NCI-H446 (cell line): Measurements from ENCODE around the gene STAB2.

Experiments
- DNase-seq, 2 experiments: peaks; one replicate each; lab custom pipeline; 2025; lab: John Stamatoyannopoulos, UW

STAB2 gene

GRCh38 chr12:103743788-103744187, 156.7 kb downstream of the STAB2 start:
- no peak for DNase-seq

- DNase-seq, result peak in 1 of 2 experiments; percentile 23
Measured at GRCh38 chr12:103745962-103746361, 158.9 kb downstream of the STAB2 start.

- DNase-seq, result no peak
Measured at GRCh38 chr12:103748002-103748401, 160.9 kb downstream of the STAB2 start.

- DNase-seq, result no peak
Measured at GRCh38 chr12:103748875-103749274, 161.8 kb downstream of the STAB2 start.

DNA sequence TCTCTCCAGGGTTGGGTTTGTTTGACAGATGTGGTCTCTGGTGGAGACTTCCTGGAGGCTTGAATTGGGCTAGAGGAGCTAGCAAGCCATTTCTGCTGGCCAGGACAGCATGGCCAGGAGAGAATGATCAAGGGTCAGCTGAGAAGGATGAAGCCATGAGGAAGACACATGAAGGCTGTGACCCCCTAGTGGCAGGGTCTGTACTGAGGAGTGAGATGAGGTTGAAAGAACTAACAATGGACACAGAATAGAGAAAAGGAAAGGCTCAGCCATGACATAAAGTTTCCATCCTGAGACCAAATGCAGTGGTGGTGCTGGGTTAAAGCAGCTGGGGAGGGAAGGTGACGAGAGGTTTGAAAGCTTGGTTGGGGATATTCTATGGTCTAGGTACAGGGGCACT, 164.1 kb downstream of the STAB2 start:
- no peak for DNase-seq

DNA sequence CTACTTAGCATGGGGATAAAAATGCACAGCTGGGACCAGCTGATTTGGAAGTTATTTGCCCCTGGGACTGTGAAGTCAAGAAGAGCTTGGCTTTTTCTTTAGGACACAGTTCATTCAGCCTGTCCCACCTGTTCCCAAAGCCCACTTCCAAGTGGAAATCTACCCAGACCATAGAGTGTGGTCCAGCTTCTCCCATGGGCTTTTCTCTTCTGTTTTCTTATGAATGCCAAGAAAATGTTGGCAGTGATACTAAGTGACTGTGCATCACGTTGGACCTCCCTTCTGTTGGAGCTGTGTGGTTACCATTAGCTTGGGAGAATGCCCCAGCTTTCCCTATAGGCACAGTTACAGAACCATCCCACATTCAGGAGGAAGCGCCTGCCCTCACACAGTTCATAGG, 164.5 kb downstream of the STAB2 start:
- DNase-seq, result peak; percentile 56 to 96

GRCh38 chr12:103755425-103755824, 168.4 kb downstream of the STAB2 start:
- no peak for DNase-seq

DNA sequence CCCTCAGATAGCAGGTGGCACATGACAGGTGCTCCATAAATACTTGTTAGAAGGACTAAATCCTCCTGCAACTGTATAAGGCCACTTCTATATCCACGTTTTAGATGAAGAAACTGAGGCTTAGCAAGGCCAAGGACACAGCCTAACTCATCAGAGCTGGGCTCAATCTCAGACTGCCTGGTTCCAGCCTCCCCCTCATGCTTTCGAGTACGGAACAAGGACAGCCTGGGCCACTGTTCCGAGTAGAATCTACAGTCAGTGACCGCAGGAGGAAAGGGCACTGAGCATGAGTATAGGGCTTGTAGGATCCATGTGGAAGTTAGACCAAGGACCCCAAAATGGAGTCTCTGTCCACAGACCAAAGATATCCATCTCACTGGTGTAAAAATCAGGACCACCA, 169.4 kb downstream of the STAB2 start:
- DNase-seq, result no peak

DNA sequence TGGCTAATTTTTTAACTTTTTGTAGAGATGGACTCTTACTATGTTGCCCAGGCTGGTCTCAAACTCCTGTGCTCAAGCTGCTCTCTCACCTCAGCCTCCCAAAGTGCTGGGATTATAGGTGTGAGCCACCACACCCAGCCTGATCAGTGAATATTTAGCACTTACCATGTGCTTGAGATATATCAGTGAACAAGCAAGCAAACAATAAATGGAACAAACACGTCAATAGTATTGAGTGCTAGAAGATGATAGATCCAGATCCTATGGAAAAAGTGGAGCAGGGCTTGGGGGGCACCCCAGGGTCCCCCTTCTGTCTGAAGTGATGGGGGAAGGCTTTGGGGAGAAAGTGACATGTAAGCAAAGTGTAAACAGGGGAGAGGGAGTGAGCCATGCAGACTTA, 170.2 kb downstream of the STAB2 start:
- DNase-seq, result no peak

DNA sequence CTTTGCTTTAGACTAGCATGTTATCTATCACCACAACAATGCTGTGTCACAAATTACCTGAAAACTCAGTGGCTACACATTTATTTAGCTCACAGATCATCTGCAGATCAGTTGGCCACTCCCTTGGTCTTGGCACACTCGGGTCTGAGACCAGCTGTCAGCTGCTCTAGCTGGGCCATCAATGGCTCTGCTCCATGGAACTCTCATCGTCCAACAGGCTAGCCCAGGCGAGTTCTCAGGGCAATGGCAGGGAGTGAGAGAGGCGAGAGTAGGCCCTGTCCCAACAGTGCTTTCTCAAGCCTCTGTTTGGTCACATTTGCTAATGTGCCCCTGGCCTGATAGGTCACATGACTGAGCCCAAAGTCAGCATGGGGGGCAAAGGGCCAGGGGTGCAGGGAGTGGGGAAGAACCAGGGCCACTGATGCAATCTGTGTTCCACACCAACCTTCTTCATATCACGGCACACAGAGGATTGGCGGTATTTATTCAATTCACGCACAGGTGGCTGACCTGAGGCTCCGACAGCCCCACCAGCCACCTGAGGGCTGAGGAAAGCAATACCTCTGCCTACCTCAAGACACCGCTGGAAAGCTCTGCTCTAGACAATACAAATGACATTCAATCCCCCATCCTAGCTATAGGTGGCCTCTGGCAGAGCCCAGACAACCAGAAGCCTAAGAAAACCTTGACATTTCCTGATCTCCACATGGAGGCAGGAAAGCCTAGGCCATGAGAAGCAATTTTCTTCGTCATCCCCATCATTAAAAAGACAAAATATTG, 171.4 kb downstream of the STAB2 start:
- DNase-seq, result peak in 1 of 2 experiments; percentile 83

DNA sequence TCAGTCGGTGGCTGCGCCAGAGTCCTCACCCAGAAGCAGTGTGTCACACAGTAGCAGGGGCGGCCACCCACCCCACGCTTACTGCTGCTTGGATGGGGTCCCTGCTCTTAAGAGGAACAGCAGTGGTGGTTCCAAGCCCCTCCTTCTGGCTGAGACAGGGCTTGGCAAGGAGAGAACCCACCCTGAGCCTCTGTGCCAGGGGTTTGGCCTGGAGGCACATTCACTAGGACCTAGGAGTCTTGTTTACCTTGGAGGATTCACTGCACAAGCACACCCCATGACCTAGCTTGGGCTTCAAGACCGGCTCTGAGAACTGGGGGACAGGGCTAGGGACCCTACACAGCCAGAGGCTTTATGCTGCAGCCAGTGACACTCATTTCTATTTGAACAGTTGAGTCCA, 175.4 kb downstream of the STAB2 start:
- peak in 1 of 2 experiments; percentile 57 for DNase-seq

- no peak for DNase-seq
Measured at GRCh38 chr12:103765322-103765721, 178.2 kb downstream of the STAB2 start.

GRCh38 chr12:103766028-103766427, 179.0 kb downstream of the STAB2 start:
- no peak for DNase-seq

DNA sequence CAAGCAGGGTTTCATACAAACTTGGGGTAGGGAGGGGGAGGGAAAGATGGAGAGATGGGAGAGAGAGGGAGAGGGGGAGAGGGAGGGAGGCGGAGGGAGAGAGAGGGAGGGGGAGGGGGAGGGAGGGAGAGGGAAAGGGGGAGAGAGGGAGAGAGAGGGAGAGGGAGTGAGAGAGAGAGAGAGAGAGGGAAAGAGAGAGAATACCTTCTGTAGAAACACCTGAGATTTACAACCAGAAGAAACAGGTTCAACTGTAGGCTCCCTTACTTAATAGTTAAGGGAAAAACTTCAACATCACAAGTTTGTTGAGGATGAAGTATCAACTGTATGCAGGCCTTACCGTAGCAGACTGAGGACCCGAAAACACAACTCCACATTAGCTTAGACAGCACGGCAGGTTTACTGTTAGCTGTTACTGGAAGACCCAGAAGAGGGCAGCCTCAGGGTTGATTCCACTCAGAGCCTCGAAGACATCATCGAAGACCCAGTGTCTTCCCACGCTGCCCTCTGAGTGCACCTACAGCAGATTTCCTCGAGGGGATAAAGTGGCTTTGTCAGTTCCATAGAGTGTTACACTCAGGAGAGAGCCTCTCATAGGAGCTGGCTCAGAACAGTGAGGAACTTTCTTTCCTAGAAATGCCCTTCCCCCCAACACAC, 181.5 kb downstream of the STAB2 start:
- DNase-seq, result peak in 1 of 2 experiments; percentile 9

- DNase-seq, result no peak
Measured at GRCh38 chr12:103769240-103769945, 182.3 kb downstream of the STAB2 start.

- no peak for DNase-seq
Measured at GRCh38 chr12:103771466-103771865, 184.4 kb downstream of the STAB2 start.

DNA sequence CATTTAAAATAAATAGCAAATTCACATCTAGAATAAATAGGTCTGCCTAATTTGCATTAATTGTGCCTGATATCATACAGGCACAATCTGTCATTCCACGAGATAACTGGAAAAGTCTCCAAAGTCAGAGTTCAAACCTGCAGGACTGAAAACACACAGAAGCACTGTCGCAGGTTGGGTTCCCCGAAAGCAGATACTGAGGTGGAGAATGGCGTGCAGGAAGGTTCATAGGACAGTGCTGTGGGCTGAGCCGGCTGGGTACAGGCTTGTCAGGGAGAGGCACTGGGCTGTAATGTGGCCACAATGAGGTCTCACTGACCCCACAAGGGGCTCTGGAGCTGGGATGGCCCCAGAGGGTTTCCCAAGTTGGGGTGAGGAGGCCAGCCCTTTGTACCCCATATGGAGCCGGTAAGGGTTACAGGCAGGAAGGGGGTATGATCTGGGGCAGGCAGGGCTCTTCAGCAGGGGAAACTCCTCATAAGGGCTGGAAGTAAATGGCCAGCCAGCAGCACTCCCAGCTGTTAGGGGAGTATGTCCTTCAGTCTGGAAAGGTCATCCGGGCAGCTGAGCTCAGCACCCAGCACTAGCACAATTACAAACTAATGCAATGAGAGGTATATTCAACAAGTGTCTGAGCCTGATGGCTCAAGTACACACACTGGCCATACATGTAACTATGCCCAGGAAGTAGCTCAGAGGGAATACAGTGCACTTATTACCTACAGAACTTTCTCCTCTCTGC, 185.5 kb downstream of the STAB2 start:
- DNase-seq, result no peak

DNA sequence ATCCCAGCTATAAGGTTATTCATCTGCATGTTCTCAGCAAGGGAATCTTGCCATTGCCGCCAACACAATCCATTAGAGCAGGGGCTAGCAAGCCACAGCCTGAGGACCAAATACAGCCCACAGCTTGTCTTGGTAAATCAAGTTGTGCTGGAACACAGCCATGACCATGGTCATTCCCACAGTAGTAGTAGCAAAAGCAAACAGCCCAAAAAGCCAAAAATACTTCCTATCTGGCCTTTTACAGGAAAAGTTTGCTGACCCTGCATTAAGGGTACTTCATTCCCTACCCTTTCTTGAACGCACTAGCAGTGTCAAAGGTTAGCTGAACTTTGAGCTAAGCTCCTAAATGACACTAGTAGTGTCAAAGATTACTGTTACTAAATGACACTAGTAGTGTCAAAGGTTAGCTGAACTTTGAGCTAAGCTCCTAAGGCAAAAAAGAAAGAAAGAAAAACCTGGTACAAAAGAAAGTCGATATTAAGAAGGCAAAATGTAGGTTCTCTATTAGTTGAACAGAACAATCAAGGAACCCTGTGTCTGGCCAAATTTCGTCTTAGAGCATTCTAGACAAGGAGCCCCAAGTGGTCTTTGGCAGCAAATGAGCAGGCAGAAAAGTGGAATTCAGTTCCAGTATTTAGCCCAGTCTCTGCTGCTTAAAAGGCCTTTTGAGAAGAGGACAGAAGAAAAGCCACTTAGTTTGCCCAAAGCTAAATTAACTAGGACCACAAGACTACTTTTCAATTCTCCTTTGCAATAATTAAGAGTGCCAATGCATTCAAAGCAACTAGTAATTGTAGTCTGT, 186.2 kb downstream of the STAB2 start:
- DNase-seq, result no peak

GRCh38 chr12:103774977-103775560, 188.0 kb downstream of the STAB2 start:
- DNase-seq, result no peak

- no peak for DNase-seq
Measured at GRCh38 chr12:103778781-103779180, 191.7 kb downstream of the STAB2 start.
